ENCODE measurements around the gene BCL10.

Gene BCL10

DNA sequence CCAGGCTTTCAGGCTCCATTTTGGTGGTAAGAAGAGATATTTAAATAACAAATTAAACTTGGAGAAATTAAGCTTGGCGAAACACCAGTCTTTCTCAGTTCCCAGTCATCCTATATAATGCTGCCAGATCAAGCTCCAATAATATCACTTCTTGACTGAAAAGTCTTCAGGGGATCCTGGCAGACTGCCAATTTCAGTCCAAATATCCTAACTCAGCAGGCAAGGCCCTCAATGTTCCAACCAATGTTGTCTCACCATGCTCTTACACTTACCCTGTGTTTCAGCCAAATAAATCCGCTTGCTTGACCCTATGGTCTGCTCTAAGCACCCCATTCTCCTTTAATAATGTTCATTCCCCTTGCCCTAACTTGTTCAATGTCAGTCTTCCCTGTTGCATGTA, 39.9 kb upstream of the BCL10 start:
- H3K4me1 ChIP-seq (ENCODE audit: control insufficient read depth, insufficient read depth, low read length), result peaks cover 10% of the 10 kb centered on the region; the same call in 1 of the 2 replicates
- no peak overlapping the region for H3K4me3 ChIP-seq (ENCODE audit: low read depth, low read length)
- no peaks in the 10 kb centered on the region for H3K27me3 ChIP-seq (ENCODE audit: control insufficient read depth, insufficient read depth, low read length)
- no peak overlapping the region for H3K27ac ChIP-seq (ENCODE audit: low read depth, low read length)
- no peak overlapping the region for H3K9ac ChIP-seq (ENCODE audit: low read depth, low read length)
- no peaks in the 10 kb centered on the region for H3K36me3 ChIP-seq (ENCODE audit: control insufficient read depth, insufficient read depth, low read length)
- H3K9me3 ChIP-seq (ENCODE audit: control insufficient read depth, insufficient read depth, low read length), result no peaks in the 10 kb centered on the region

DNA sequence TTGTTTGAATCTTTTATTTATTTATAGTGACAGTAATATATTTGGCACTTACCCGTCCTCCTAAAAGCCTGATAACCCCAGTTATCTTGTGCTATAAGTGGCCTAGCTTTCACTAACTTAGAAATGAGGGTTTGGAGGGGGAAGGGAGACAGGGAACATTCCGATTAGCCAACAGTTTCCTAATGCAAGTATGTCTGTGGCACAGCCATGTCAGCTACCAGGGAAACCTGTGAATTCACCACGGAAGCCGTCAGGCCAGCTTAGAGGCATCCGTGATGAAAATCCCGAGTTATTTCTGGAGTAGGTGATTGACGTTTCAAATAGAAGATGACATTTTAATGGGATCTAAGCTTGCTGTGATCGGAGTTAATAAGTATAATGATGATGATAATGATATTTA, 39.4 kb upstream of the BCL10 start:
- Histone ChIP-seq H3K36me3 (ENCODE audit: control insufficient read depth, insufficient read depth, low read length) (no peaks in the 10 kb centered on the region), H3K9me3 (ENCODE audit: control insufficient read depth, insufficient read depth, low read length) (no peaks in the 10 kb centered on the region), H3K27ac (ENCODE audit: low read depth, low read length) (no peak overlapping the region), H3K4me3 (ENCODE audit: low read depth, low read length) (no peak overlapping the region), H3K27me3 (ENCODE audit: control insufficient read depth, insufficient read depth, low read length) (no peaks in the 10 kb centered on the region), H3K9ac (ENCODE audit: low read depth, low read length) (no peak overlapping the region), H3K4me1 (ENCODE audit: control insufficient read depth, insufficient read depth, low read length) (peaks cover 10% of the 10 kb centered on the region; the same call in 1 of the 2 replicates)

DNA sequence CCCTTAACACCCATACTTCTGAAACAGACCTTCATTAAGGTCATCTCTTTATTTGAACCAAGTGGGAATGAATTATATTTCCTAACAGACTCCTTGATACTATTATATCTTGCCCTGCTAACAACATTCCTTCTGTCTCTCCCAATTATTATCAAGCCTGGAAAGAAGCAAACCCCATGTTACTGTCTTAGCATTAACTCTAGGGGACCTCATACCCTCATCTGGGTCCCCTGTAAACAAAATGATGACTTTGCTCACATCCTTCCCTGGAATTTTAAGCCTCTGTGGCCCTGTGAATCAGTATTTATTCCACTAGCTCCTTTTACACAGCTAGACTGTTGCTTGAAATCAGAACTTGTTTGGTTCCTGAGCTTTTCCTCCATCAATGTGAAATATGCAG, 38.3 kb upstream of the BCL10 start:
- H3K27ac ChIP-seq (ENCODE audit: low read depth, low read length), result no peak overlapping the region
- H3K4me1 ChIP-seq (ENCODE audit: control insufficient read depth, insufficient read depth, low read length), result peaks cover 5% of the 10 kb centered on the region; the same call in 1 of the 2 replicates
- no peak overlapping the region for H3K4me3 ChIP-seq (ENCODE audit: low read depth, low read length)
- H3K9ac ChIP-seq (ENCODE audit: low read depth, low read length), result no peak overlapping the region
- H3K36me3 ChIP-seq (ENCODE audit: control insufficient read depth, insufficient read depth, low read length), result no peaks in the 10 kb centered on the region
- no peaks in the 10 kb centered on the region for H3K9me3 ChIP-seq (ENCODE audit: control insufficient read depth, insufficient read depth, low read length)
- no peaks in the 10 kb centered on the region for H3K27me3 ChIP-seq (ENCODE audit: control insufficient read depth, insufficient read depth, low read length)

DNA sequence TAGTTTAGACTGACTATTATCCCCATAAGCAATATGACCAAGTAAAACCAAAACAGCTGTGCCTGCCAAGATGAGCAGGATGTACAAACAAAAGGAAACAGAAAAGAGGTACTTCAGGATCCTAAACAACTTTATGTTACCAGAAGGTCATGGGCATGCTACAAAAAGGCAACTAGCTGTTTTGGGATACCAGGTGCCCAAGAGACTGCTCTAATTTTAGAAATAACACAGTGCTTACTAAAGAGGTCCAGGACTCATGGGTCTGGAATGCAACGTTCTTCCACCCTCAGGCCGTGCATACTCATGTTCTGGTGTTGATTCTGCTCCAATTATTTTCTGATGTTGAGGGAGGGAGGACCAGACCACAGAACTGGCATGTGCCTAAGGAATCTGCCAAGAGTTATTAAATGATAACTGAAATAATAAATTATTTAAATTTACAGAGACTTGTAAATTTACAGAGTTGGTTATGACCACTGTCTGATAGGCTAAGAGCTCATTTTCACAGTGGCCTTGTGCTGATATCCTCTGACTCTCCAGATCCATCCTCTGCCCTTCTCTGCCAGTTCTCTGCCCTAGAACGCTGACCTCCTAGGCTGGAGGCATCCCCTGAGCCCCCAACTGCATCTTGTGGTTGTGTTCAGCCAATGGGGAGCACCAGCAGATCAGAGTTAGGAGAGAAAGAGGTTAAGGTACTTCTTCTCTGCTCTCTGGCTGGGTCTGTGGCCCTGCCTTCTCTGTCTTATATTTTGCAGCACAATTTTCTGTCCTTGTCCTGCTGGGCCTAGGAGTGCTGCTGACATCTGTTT, 37.7 kb upstream of the BCL10 start:
- no peaks in the 10 kb centered on the region for H3K36me3 ChIP-seq (ENCODE audit: control insufficient read depth, insufficient read depth, low read length)
- no peak overlapping the region for H3K27ac ChIP-seq (ENCODE audit: low read depth, low read length)
- no peak overlapping the region for H3K4me3 ChIP-seq (ENCODE audit: low read depth, low read length)
- H3K9me3 ChIP-seq (ENCODE audit: control insufficient read depth, insufficient read depth, low read length), result no peaks in the 10 kb centered on the region
- H3K9ac ChIP-seq (ENCODE audit: low read depth, low read length), result no peak overlapping the region
- H3K27me3 ChIP-seq (ENCODE audit: control insufficient read depth, insufficient read depth, low read length), result no peaks in the 10 kb centered on the region
- peaks cover 6% of the 10 kb centered on the region for H3K4me1 ChIP-seq (ENCODE audit: control insufficient read depth, insufficient read depth, low read length)

DNA sequence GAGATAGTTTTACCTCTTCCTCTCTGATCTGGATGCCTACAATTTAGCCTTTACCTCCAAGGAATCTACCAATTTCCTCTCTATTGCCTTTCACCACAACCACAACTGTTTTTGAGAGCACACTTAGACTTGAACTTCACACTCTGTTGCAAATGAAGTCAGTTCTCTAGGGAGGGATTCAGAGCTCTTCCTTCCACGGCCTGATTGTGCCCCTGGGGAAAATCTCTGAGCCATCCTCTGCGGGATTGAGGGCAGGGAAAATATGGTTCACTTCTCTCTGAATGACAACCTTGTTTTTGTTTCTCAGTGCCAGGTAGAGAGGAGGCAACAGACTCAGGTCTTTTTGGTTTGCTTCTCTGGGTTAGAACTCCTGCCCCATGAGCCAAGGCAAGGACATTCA, 35.4 kb upstream of the BCL10 start:
- Histone ChIP-seq H3K27me3 (ENCODE audit: control insufficient read depth, insufficient read depth, low read length) (no peaks in the 10 kb centered on the region), H3K36me3 (ENCODE audit: control insufficient read depth, insufficient read depth, low read length) (no peaks in the 10 kb centered on the region), H3K9me3 (ENCODE audit: control insufficient read depth, insufficient read depth, low read length) (no peaks in the 10 kb centered on the region), H3K27ac (ENCODE audit: low read depth, low read length) (no peak overlapping the region), H3K4me3 (ENCODE audit: low read depth, low read length) (no peak overlapping the region), H3K9ac (ENCODE audit: low read depth, low read length) (no peak overlapping the region), H3K4me1 (ENCODE audit: control insufficient read depth, insufficient read depth, low read length) (peaks cover 19% of the 10 kb centered on the region)

DNA sequence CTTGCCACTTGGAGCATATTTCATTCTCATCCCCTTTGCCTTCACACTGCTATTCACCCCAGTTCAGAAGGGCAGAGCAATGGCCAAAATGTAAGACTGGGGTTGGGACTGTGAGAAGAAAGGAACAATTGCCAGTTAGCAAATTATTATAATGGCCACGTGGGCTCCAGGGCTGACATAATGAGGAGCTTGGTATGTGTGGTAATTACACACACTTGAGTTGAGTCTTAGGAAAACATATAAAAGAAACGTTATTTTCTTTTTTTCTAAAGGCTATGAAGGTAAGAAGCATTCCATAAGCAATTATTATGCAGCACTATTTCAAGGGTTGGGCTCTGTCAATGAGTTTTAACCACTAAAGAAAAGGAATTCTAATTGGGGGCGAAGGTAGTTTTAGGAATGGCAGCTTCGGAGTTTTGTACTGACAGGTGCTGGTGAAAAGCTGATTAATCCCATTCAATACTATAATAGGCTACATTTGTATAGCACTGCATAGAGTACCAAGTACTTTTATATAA, 32.5 kb upstream of the BCL10 start:
- Histone ChIP-seq H3K9ac (ENCODE audit: low read depth, low read length) (no peak overlapping the region), H3K9me3 (ENCODE audit: control insufficient read depth, insufficient read depth, low read length) (no peaks in the 10 kb centered on the region), H3K36me3 (ENCODE audit: control insufficient read depth, insufficient read depth, low read length) (no peaks in the 10 kb centered on the region), H3K4me1 (ENCODE audit: control insufficient read depth, insufficient read depth, low read length) (peaks cover 15% of the 10 kb centered on the region), H3K27me3 (ENCODE audit: control insufficient read depth, insufficient read depth, low read length) (no peaks in the 10 kb centered on the region), H3K4me3 (ENCODE audit: low read depth, low read length) (no peak overlapping the region), H3K27ac (ENCODE audit: low read depth, low read length) (no peak overlapping the region)

DNA sequence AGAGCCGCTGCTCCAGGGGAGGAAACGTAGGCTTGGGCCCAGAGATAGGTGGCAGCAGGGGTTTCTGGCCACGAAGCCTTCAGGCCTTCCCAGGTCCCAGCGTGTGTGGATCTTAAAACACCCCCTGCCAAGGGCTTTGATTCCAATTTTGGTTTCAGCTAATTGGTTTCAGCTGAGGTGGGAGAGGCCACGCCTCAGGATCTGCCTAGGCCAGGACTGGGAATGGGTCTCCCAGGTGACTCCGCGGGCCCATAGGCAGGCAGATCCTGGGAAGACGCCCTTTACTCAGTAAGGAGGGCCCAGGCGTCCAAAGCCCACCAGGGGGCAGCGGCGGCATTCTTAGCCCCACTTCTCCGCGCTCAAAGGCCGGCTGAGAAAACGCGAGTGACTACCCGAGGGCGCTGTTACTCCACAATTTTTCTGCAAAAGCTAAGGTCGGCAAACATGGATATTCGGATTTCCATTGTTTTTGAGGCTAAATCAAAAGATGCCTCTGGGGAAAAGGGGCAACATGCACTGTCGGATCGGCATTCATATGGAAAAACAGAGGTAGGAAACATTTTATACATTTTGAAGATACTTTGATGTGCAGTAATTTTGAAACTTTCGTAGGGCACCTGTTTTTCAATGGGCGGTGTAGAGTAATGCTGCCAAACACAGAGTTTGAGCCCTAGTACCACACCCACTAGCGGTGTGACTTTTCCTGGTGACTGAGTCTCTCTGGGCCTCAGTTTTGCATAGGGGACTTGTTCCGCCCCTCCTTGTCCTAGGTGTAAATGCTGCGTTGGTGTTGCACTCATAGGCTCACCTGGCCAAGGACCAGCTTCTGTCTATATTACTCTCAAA, 31.8 kb upstream of the BCL10 start:
- Histone ChIP-seq H3K9ac (ENCODE audit: low read depth, low read length) (no peak overlapping the region), H3K27ac (ENCODE audit: low read depth, low read length) (no peak overlapping the region), H3K9me3 (ENCODE audit: control insufficient read depth, insufficient read depth, low read length) (no peaks in the 10 kb centered on the region), H3K27me3 (ENCODE audit: control insufficient read depth, insufficient read depth, low read length) (no peaks in the 10 kb centered on the region), H3K36me3 (ENCODE audit: control insufficient read depth, insufficient read depth, low read length) (no peaks in the 10 kb centered on the region), H3K4me3 (ENCODE audit: low read depth, low read length) (peak overlapping the region; percentile 23; the same call in 1 of the 2 replicates), H3K4me1 (ENCODE audit: control insufficient read depth, insufficient read depth, low read length) (peaks cover 15% of the 10 kb centered on the region)

DNA sequence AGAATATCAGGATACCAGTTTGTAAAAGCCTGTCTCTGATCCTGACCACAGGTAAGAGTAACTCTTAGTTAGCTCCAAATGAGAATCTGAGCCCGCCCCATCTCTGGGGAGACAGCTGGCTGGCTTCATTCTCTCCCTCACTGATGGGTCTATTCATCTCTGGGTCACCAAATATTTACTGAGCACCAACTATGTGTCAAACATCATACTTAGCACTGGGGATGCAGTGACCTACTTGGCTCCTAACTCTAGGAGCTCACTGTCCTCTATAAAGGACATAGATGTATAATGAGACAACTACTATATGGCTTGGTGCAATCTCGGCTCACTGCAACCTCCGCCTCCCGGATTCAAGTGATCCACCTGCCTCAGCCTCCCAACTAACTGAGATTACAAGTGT, 29.8 kb upstream of the BCL10 start:
- H3K27me3 ChIP-seq (ENCODE audit: control insufficient read depth, insufficient read depth, low read length), result no peaks in the 10 kb centered on the region
- H3K9me3 ChIP-seq (ENCODE audit: control insufficient read depth, insufficient read depth, low read length), result no peaks in the 10 kb centered on the region
- no peak overlapping the region for H3K4me3 ChIP-seq (ENCODE audit: low read depth, low read length)
- H3K27ac ChIP-seq (ENCODE audit: low read depth, low read length), result no peak overlapping the region
- no peaks in the 10 kb centered on the region for H3K36me3 ChIP-seq (ENCODE audit: control insufficient read depth, insufficient read depth, low read length)
- H3K9ac ChIP-seq (ENCODE audit: low read depth, low read length), result no peak overlapping the region
- peaks cover 15% of the 10 kb centered on the region for H3K4me1 ChIP-seq (ENCODE audit: control insufficient read depth, insufficient read depth, low read length)

DNA sequence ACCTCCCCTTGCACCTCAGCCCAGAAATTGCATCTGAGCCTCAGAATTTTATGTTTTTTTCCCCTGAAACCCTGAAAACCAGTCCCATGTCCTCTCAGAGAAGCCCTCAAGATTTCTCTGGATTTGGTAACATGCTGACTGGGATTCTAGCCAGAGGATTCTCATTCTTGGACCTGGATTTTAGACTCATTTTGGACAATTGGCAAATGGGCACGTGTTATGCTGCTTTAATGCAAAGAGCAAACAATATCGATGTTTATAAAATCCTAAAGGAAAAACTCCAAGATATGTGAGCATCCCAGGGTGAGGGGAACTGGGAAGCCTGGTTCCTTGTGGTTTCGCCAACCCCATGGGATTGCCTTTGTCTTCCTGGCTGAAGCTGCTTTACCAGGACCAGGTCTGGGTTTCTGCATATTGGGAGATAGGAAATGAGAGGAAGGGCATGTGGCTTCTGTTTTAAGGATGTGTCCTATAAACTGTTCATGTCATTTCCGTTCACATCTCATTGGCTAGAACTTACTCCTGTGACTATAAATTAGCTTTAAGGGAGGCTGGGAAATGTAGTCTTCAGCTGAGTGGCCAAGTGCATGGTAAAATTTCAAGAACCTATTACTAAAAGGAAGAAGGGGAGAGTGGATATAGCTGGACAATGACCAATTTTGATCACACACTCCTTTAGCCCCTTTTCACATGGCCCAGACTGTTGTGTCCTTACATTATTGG, 27.2 kb upstream of the BCL10 start:
- Histone ChIP-seq H3K36me3 (ENCODE audit: control insufficient read depth, insufficient read depth, low read length) (no peaks in the 10 kb centered on the region), H3K9ac (ENCODE audit: low read depth, low read length) (no peak overlapping the region), H3K27me3 (ENCODE audit: control insufficient read depth, insufficient read depth, low read length) (no peaks in the 10 kb centered on the region), H3K9me3 (ENCODE audit: control insufficient read depth, insufficient read depth, low read length) (no peaks in the 10 kb centered on the region), H3K27ac (ENCODE audit: low read depth, low read length) (no peak overlapping the region), H3K4me3 (ENCODE audit: low read depth, low read length) (no peak overlapping the region), H3K4me1 (ENCODE audit: control insufficient read depth, insufficient read depth, low read length) (peaks cover 8% of the 10 kb centered on the region)

DNA sequence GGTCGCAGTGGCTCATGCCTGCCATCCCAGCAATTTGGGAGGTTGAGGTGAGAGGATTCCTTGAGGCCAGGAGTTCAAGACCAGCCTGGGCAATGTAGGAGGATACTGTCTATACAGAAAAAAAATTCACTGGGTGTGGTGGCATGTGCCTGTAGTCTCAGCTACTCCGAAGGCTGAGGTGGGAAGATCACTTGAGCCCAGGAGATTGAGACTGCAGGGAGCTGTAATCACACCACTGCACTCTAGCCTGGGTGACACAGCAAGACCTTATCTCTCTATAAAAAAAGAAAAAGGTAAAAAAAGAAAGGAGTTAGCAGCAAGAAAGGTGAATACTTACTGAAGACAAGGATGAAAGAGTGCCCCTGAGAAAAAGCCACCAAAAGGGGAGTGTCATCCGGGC, 23.7 kb upstream of the BCL10 start:
- no peaks in the 10 kb centered on the region for H3K9me3 ChIP-seq (ENCODE audit: control insufficient read depth, insufficient read depth, low read length)
- peaks cover 12% of the 10 kb centered on the region for H3K4me1 ChIP-seq (ENCODE audit: control insufficient read depth, insufficient read depth, low read length)
- H3K36me3 ChIP-seq (ENCODE audit: control insufficient read depth, insufficient read depth, low read length), result no peaks in the 10 kb centered on the region
- H3K4me3 ChIP-seq (ENCODE audit: low read depth, low read length), result no peak overlapping the region
- H3K9ac ChIP-seq (ENCODE audit: low read depth, low read length), result no peak overlapping the region
- H3K27ac ChIP-seq (ENCODE audit: low read depth, low read length), result no peak overlapping the region
- no peaks in the 10 kb centered on the region for H3K27me3 ChIP-seq (ENCODE audit: control insufficient read depth, insufficient read depth, low read length)
